T-helper 1 cell treated with Interleukin-12 subunit alpha and Interleukin-12 subunit beta and Interleukin-4 antibody, amounts not matched to agents 30 μg/mL and 1 μg/mL, for 36 hours (primary cell): Measurements from ENCODE around the gene RAB6B.

Source experiments
- H3K27ac Mint-ChIP-seq: one replicate; pipeline ENCODE4 v1.8.0; 2021; ENCODE audit warnings: mild to moderate bottlenecking, mixed read lengths
- H3K27me3 Mint-ChIP-seq: one replicate; pipeline ENCODE4 v1.8.0; 2021; ENCODE audit warnings: low read depth, mixed read lengths
- H3K36me3 Mint-ChIP-seq: one replicate; pipeline ENCODE4 v1.8.0; 2021; ENCODE audit warnings: low read depth, mixed read lengths
- H3K4me1 Mint-ChIP-seq: one replicate; pipeline ENCODE4 v1.8.0; 2021; ENCODE audit warnings: low read depth, mixed read lengths
- H3K4me3 Mint-ChIP-seq: one replicate; pipeline ENCODE4 v1.8.0; 2021; ENCODE audit warnings: mild to moderate bottlenecking, moderate library complexity, mixed read lengths
- H3K9me3 Mint-ChIP-seq: one replicate; pipeline ENCODE4 v1.8.0; 2021; ENCODE audit warnings: mixed read lengths

Gene RAB6B

GRCh38 chr3:133924041-133924440, 28.4 kb upstream of the RAB6B start:
- Mint-ChIP-seq H3K27ac (no peak overlapping the region), H3K36me3 (no peaks in the 10 kb centered on the region), H3K4me1 (peaks cover 6% of the 10 kb centered on the region), H3K27me3 (peaks cover 31% of the 10 kb centered on the region), H3K4me3 (no peak overlapping the region), H3K9me3 (no peaks in the 10 kb centered on the region)

GRCh38 chr3:133921592-133921991, 25.9 kb upstream of the RAB6B start:
- Mint-ChIP-seq H3K27me3 (peaks cover 29% of the 10 kb centered on the region), H3K4me3 (no peak overlapping the region), H3K9me3 (no peaks in the 10 kb centered on the region)

GRCh38 chr3:133917144-133917543, 21.5 kb upstream of the RAB6B start:
- Mint-ChIP-seq H3K36me3 (no peaks in the 10 kb centered on the region), H3K4me1 (no peaks in the 10 kb centered on the region), H3K4me3 (no peak overlapping the region), H3K27me3 (peaks cover 14% of the 10 kb centered on the region), H3K9me3 (no peaks in the 10 kb centered on the region), H3K27ac (no peak overlapping the region)

More at GRCh38 chr3:133921592-133921991, 25.9 kb upstream of the RAB6B start:
- no peak overlapping the region for H3K27ac Mint-ChIP-seq
- no peaks in the 10 kb centered on the region for H3K36me3 Mint-ChIP-seq
- H3K4me1 Mint-ChIP-seq, result no peaks in the 10 kb centered on the region

GRCh38 chr3:133915685-133916658, 20.3 kb upstream of the RAB6B start:
- H3K27ac Mint-ChIP-seq, result no peak overlapping the region
- peaks cover 14% of the 10 kb centered on the region for H3K27me3 Mint-ChIP-seq
- H3K4me3 Mint-ChIP-seq, result no peak overlapping the region
- H3K4me1 Mint-ChIP-seq, result no peaks in the 10 kb centered on the region
- H3K36me3 Mint-ChIP-seq, result no peaks in the 10 kb centered on the region
- no peaks in the 10 kb centered on the region for H3K9me3 Mint-ChIP-seq

GRCh38 chr3:133914839-133915600, 19.3 kb upstream of the RAB6B start:
- H3K4me1 Mint-ChIP-seq, result no peaks in the 10 kb centered on the region
- no peak overlapping the region for H3K27ac Mint-ChIP-seq
- H3K9me3 Mint-ChIP-seq, result no peaks in the 10 kb centered on the region
- peaks cover 20% of the 10 kb centered on the region for H3K27me3 Mint-ChIP-seq
- H3K4me3 Mint-ChIP-seq, result no peak overlapping the region
- H3K36me3 Mint-ChIP-seq, result no peaks in the 10 kb centered on the region

- H3K27ac Mint-ChIP-seq, result no peak overlapping the region
- no peaks in the 10 kb centered on the region for H3K4me1 Mint-ChIP-seq
- H3K4me3 Mint-ChIP-seq, result no peak overlapping the region
- H3K36me3 Mint-ChIP-seq, result no peaks in the 10 kb centered on the region
- peaks cover 18% of the 10 kb centered on the region for H3K27me3 Mint-ChIP-seq
- no peaks in the 10 kb centered on the region for H3K9me3 Mint-ChIP-seq
These were observed 14.7 kb upstream of the RAB6B start for GRCh38 chr3:133910422-133910821.

GRCh38 chr3:133905376-133905775, 9.7 kb upstream of the RAB6B start:
- Mint-ChIP-seq H3K36me3 (no peaks in the 10 kb centered on the region), H3K4me3 (no peak overlapping the region), H3K27ac (no peak overlapping the region), H3K9me3 (no peaks in the 10 kb centered on the region), H3K27me3 (peaks cover 44% of the 10 kb centered on the region), H3K4me1 (no peaks in the 10 kb centered on the region)

- no peaks in the 10 kb centered on the region for H3K9me3 Mint-ChIP-seq
- no peak overlapping the region for H3K4me3 Mint-ChIP-seq
- no peaks in the 10 kb centered on the region for H3K4me1 Mint-ChIP-seq
- H3K27ac Mint-ChIP-seq, result no peak overlapping the region
- H3K36me3 Mint-ChIP-seq, result no peaks in the 10 kb centered on the region
- H3K27me3 Mint-ChIP-seq, result peaks cover 61% of the 10 kb centered on the region
These were observed 6.2 kb upstream of the RAB6B start for GRCh38 chr3:133901847-133902246.

GRCh38 chr3:133901083-133901482, 5.4 kb upstream of the RAB6B start:
- Mint-ChIP-seq H3K4me1 (no peaks in the 10 kb centered on the region), H3K9me3 (no peaks in the 10 kb centered on the region), H3K4me3 (no peak overlapping the region), H3K27me3 (peaks cover 67% of the 10 kb centered on the region), H3K36me3 (no peaks in the 10 kb centered on the region), H3K27ac (no peak overlapping the region)

GRCh38 chr3:133899311-133899710, 3.6 kb upstream of the RAB6B start:
- Mint-ChIP-seq H3K27me3 (peaks cover 65% of the 10 kb centered on the region), H3K27ac (no peak overlapping the region), H3K4me1 (peaks cover 1% of the 10 kb centered on the region), H3K9me3 (no peaks in the 10 kb centered on the region), H3K4me3 (no peak overlapping the region), H3K36me3 (no peaks in the 10 kb centered on the region)

GRCh38 chr3:133897547-133897946, 1.9 kb upstream of the RAB6B start:
- no peaks in the 10 kb centered on the region for H3K36me3 Mint-ChIP-seq
- H3K4me1 Mint-ChIP-seq, result peaks cover 1% of the 10 kb centered on the region
- no peaks in the 10 kb centered on the region for H3K9me3 Mint-ChIP-seq
- H3K27me3 Mint-ChIP-seq, result peaks cover 72% of the 10 kb centered on the region
- no peak overlapping the region for H3K4me3 Mint-ChIP-seq
- H3K27ac Mint-ChIP-seq, result no peak overlapping the region

- no peaks in the 10 kb centered on the region for H3K9me3 Mint-ChIP-seq
- H3K4me3 Mint-ChIP-seq, result peak overlapping the region; percentile 65
- H3K27ac Mint-ChIP-seq, result no peak overlapping the region
- H3K36me3 Mint-ChIP-seq, result no peaks in the 10 kb centered on the region
- H3K27me3 Mint-ChIP-seq, result peaks cover 68% of the 10 kb centered on the region
- H3K4me1 Mint-ChIP-seq, result peaks cover 1% of the 10 kb centered on the region
These were observed 500 bp upstream of the RAB6B start for GRCh38 chr3:133896002-133896761.

GRCh38 chr3:133894353-133895207, 1.1 kb downstream of the RAB6B start:
- Mint-ChIP-seq H3K36me3 (no peaks in the 10 kb centered on the region), H3K9me3 (no peaks in the 10 kb centered on the region), H3K4me3 (no peak overlapping the region), H3K27ac (no peak overlapping the region), H3K4me1 (peaks cover 1% of the 10 kb centered on the region), H3K27me3 (peaks cover 60% of the 10 kb centered on the region)
